NB4 (cell line): ENCODE measurements around the gene BTG1.
"Not testable (repeated sequence)": the region's sequence is repeated elsewhere in the genome, so short reads cannot be mapped to it uniquely, and the experiment has no call there.

ENCODE experiments used
- DNase-seq: peaks from one replicate; pipeline ENCODE4 v3.0.0; 2010; ENCODE audit warnings: low read depth
- H3K4me3 ChIP-seq: one replicate; pipeline ENCODE4 v1.5.1; 2011; ENCODE audit warnings: mild to moderate bottlenecking, low read depth, low read length, moderate library complexity
- MYC ChIP-seq: IDR thresholded peaks from 2 replicates; pipeline ENCODE4 v1.6.1; 2011; ENCODE audit warnings: low read depth, low read length
- POLR2A ChIP-seq: IDR thresholded peaks from 2 replicates; pipeline ENCODE4 v1.6.1; 2011; ENCODE audit warnings: mild to moderate bottlenecking; ENCODE audit not compliant: insufficient read length; ENCODE audit errors: extremely low read depth
- TF ChIP-seq, protein P1 (sequence below): IDR thresholded peaks from one replicate; pipeline ENCODE4 v1.5.1; 2012; ENCODE audit warnings: low read depth, low read length
- TF ChIP-seq, protein P2 (sequence below): IDR thresholded peaks from 2 replicates; pipeline ENCODE4 v1.6.1; 2011; ENCODE audit warnings: low read depth, low read length

The BTG1 gene

GRCh38 chr12:92098594-92099380 is 46.9 kb downstream of the BTG1 start:
- no peak for TF ChIP-seq POLR2A
- TF ChIP-seq MYC, result no peak
- no peak overlapping the region for H3K4me3 ChIP-seq
- no peak for DNase-seq

DNA sequence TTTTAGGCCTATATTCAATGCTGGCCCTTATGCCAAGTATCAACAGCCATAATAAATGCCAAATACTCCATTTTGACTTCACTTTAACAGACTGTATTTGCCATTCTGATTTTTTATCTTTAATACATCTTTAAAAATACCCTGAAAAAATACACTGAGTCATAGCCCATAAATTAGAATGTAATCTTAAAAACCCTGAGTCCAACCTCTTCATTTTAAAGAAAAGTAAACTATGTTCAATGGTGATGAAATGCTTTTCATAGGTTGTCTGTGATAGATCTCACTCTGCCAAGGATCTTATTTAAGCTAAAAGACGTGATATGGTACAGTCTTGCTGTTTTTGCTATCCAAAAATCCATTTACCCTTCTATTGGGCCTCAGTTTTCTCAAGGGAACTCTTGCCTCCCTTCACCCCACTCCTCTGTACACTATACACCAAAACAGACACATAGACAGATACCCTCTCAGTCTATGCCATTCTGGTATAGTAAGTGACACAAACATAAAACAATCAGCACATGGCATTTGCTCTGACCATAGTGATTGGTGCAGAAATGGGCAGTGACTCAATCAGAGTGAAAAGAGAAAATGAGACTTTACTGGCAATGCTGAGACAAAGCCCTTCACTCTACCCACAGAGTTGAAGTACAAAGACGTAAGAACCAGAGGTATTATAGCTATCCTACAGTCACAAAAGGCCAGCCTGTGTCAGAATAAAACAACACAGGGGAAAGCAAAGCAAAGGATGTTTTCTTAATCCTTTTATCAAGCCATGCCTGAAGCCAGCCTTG is 49.1 kb downstream of the BTG1 start:
- no peak overlapping the region for H3K4me3 ChIP-seq
- DNase-seq, result no peak
- TF ChIP-seq, protein P1, sequence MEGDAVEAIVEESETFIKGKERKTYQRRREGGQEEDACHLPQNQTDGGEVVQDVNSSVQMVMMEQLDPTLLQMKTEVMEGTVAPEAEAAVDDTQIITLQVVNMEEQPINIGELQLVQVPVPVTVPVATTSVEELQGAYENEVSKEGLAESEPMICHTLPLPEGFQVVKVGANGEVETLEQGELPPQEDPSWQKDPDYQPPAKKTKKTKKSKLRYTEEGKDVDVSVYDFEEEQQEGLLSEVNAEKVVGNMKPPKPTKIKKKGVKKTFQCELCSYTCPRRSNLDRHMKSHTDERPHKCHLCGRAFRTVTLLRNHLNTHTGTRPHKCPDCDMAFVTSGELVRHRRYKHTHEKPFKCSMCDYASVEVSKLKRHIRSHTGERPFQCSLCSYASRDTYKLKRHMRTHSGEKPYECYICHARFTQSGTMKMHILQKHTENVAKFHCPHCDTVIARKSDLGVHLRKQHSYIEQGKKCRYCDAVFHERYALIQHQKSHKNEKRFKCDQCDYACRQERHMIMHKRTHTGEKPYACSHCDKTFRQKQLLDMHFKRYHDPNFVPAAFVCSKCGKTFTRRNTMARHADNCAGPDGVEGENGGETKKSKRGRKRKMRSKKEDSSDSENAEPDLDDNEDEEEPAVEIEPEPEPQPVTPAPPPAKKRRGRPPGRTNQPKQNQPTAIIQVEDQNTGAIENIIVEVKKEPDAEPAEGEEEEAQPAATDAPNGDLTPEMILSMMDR, result no peak
- TF ChIP-seq POLR2A, result no peak
- TF ChIP-seq, protein P2, sequence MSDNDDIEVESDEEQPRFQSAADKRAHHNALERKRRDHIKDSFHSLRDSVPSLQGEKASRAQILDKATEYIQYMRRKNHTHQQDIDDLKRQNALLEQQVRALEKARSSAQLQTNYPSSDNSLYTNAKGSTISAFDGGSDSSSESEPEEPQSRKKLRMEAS, result no peak

DNA sequence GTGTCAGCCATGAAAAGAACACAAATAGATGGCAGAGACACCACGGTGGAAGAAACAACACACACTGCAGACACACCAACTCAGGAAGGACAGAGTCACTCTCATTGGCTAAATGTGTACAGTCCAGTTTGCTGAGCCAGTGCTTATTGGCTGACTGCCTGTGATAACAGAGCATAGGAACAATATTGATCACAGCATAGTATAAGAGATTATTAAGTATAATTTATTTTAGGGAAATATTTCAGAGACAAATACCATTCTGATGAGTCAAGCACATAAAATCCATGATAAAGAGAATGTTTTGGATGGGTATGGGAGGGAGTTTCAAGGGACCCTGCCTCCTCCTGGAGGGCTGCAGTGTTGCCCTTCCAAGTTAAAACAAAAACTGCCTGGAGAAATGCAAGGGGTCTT is 50.9 kb downstream of the BTG1 start:
- no peak for TF ChIP-seq MYC
- TF ChIP-seq, protein P1, result peak; percentile 8
- no peak overlapping the region for H3K4me3 ChIP-seq
- DNase-seq, result peak; percentile 38

GRCh38 chr12:92094301-92094700 is 51.3 kb downstream of the BTG1 start:
- DNase-seq, result peak; percentile 76
- not testable (repeated sequence) for H3K4me3 ChIP-seq
